Medulla oblongata (tissue), 1 donor: ENCODE measurements around the gene RPTOR.

Experiments used
- DNase-seq: peaks from one replicate; pipeline ENCODE4 v3.0.0-alpha.2; 2015; ENCODE audit errors: extremely low spot score

Gene RPTOR

GRCh38 chr17:80588702-80589383, 44.2 kb downstream of the RPTOR start:
- no peak for DNase-seq

DNA sequence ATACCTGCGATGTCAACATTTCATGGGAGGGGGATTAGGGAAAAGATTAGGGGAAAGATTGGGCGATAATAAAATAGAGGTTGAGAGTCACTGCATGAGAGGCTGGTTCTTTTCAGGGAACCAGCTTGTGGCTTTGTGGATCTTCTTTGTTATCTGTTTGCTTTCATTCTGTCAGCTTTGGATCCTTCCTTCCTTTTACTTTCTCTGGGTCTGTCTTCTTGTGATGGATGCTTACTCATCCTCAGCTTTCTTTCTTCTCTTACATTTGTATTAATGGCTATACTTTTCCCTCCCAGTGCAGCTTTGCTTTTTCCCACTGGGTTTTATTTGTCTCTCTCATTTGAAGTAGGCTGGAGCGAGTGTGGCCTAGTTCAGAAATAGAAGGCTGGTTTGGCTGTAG, 47.1 kb downstream of the RPTOR start:
- no peak for DNase-seq

- DNase-seq = no peak
These were observed 47.6 kb downstream of the RPTOR start for GRCh38 chr17:80592243-80592642.

DNA sequence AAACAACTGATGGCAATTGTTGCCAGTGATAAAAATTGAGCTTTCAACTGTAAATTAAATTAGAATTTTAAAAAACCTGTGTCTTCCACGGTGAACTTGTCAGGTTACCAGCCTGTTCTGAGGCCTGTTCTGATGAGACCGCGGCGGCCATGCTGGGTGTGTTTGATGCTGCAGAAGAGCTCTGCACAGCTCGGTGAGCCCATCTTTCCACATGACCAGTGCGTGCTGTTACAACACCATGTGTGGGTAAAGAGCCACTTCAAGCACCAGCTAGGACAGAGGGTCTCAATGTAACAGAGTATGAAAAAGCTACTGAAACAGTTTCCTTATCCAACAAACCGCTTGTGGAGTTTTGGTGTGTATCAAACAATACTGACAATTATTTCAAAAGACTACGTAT, 48.5 kb downstream of the RPTOR start:
- no peak for DNase-seq

DNA sequence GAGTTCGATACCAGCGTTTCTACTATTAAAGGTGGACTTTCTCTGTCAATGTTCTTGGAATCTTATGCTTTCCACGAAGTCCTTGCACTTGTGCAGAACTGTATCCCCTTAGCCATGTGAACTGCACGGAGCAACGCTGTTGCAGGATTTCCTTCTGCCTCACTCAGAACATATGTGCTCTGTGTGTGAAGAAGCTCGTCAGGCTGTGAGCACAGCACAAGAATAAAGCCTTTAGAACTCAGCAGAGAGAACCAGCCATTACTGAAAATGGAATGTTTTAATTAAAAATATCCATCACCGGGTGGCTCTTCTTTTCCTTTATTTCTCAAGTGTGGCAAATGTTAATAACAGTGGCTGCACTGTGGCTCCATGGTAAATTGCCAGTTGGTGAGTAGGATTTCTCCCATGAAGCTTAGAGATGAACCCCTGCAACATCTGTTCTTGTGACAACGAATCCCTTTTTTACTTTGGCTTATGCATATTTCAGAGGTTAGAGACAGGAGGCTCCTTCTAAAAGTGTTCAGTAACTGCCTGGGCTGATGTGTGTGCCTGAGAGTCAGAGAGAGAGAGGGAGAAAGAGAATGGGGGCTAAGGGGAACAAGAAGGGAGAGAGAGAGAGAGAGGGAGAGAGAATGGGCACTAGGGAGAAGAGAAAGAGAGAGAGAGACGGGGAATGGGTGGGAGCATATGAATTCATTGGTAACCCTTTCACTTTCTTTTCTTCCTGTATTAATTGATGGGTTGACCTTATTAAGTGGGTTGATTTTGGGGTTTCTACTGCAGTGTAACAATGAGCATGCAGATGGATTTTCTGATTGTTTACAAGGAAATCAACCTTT, 50.0 kb downstream of the RPTOR start:
- DNase-seq = peak; percentile 36

DNA sequence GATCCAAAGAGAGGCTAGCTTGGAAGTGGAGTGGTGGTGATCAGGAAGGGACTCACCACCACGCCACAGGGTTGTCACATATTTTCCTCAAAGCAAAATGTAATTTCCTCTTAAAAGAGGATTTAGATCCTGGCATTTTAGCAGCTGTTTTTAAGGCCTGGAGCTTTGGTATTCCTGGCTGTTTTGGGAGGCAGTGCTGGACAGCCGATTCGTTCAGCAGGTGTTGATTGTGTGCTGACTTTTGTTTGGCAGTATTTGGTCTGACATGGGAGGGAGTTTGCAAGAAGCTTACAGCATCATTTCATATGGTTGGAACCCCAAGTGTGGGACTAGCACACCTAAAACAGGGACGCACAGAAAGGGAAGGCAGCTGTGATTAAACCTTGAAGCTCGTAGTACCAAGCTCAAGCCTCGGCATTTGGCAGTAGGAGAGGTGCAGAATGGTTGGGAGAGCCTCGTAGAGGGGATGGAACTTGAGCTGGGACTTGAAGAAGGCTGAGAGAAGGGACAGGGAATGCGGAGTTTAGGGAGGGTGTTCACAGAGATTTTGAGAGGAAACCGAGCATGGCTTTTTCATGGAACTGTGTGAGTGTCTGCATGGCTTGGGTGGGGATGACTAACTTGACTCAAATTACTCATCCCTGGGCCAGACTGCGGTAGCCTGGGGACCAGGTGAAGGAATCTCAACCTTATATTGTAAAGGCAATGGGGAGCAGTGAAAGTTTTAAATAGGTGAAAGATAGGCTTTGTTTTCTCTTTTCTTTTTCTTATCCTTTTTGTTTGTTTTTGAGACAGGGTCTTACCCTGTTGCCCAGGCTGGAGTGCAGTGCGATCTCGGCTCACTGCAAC, 52.3 kb downstream of the RPTOR start:
- no peak for DNase-seq

DNA sequence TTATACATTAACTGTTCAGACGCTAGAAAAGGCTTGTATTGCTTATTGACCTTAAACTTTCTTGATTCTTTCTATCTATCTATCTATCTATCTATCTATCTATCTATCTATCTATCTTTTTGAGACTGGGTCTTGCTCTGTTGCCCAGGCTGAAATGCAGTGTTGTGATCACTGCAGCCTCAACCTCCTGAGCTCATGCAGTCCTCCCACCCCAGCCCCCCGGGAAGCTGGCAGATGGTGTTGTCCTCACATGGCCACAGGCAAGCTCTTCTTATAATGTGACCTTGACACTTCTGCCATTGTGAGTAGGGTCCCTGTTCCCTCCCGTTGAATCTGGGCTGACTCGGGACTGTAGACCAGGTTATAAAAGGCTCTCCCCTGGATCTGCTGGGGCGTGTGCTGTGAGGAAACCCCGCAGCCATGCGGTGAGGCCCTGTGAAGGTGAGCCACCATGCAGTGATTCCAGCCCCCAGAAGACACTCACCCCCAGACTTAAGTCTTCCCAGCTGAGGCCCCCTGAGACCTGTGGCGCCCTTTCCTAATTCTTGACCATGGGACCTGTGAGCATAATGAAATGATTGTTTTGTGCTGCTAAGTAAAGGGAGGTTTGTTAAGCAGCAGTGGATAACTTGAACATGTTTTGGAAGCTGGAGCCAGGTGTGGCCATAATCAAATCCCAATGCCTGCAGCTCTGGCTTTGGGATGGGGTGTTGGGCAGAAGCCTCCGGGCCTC, 54.3 kb downstream of the RPTOR start:
- DNase-seq = no peak

DNA sequence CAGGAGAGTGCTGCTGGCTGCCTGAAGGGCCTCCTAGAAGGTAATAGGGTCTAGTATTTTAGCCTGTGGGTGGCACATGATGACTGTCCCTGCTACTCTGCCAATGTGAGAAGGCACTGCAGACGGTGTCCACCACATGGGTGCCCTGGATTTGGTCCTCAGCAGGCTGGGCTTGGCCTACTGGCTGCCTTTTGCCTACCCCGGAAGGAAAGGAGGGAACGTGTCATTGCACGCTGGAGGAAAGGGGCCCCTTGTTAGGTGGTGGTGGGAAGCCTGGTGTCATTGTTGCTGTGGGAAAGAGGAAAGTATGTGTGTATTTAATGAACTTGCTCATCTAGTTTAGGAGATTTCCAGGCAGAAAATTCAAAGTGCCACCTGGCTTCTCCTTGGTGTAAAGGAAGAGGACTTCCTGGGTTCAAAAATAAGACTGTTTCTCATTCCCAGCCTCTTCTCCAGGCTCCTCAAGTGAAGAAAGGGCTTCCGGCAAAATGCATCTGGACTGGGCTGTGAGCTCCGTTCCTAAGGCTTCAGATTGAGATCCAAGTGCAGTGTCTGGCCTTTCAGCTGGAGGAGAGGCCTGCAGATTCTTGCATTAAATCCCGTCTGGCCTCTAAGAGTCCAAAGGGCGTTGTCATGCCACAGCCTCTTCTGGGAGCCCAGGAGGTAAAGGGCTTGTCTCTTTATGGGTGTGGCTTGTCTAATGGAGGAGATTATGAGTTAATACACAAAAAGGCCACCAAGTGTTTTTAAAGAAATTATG, 55.1 kb downstream of the RPTOR start:
- DNase-seq = no peak

DNA sequence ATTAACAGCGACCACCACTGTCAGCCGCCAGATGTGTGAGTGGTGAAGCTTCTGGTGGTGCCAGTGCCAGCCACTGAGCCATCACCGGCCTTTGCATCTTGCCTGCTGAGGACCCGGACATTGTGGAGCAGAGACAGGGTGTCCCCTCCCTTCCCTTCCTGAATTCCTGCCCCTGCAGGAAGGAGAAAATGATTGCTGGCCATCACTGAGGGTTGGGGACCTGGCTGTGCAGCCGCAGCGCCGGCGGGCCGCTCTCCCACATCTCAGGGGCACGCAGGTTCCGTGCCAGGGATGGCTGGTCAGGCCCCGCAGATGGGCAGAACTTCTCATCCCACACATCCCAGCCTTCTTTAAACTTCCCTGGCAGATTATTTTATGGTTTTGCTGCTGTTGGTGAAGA, 56.5 kb downstream of the RPTOR start:
- DNase-seq = no peak

- no peak for DNase-seq
These were observed 58.8 kb downstream of the RPTOR start for GRCh38 chr17:80603396-80603795.

- DNase-seq = no peak
These were observed 59.5 kb downstream of the RPTOR start for GRCh38 chr17:80604009-80604669.

- DNase-seq = no peak
These were observed 60.0 kb downstream of the RPTOR start for GRCh38 chr17:80604670-80605010.

DNA sequence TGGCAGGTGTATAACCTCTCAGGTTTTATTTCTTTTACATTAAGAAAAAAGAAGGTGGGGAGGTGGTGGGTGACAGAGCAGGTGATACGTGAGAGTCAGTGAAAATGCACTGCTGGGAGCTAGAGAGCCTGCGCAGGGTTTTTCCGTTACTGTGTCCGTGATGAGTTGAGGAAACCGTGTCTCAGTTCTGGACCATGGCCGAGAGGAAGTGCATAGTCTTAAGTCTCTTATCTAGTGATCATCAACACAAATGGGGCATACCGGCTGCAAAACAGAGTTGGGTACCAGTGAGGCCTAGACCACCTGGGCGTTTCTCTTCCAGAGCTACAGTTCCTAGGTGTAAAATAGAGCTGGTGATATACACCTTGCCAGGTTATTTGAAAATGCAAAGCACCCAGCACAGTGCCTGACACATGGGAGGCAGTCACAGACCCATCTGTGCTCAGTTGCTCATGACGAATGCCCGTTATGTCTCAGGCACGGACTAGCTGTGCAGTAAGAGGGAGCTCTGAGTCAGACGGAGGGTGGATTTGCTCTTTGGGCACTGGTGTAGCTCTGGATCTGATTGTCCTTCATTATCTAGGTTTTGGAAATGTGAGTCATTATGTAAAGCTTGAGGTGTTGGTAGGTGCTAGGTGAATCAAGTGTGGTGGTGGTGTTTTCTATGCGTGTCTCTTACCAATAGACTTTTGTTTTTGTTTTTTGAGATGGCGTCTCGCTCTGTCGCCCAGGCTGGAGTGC, 60.9 kb downstream of the RPTOR start:
- DNase-seq = no peak

GRCh38 chr17:80608326-80608725, 63.7 kb downstream of the RPTOR start:
- DNase-seq = no peak

- no peak for DNase-seq
These were observed 65.1 kb downstream of the RPTOR start for GRCh38 chr17:80609757-80610156.

GRCh38 chr17:80611816-80612215, 67.2 kb downstream of the RPTOR start:
- no peak for DNase-seq

DNA sequence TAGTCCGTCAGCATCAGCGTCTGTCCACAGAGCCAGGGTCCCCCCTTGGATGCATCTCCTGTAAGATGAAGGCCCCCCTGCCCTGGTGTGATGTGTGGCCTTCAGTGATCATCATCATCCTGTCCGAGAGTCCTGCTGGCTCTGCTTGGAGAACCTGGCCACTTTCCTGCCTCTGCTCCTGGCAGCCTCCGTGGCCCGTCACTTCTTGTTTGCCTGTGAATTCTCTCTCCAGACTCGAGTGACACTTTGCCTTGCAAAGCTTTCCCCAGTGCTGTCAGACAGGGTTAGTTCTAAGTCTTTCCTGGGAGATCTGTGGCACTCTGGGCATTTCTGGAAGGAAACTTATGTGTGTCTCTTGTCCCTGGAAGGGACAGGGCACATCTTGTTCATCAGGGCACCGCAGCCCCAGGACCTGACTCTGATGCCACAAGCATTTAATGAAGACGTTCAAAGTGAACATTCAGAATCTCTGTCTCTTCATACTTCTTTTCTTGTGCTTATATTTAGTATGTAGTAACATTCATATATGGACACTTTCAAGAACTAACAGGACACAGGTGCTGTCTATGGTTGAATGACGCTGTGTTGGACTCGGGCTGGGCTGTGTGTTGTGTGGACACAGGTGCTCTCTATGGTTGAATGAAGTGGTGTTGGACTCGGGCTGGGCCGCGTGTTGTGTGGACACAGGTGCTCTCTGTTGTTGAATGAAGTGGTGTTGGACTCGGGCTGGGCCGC, 68.5 kb downstream of the RPTOR start:
- DNase-seq = no peak

- DNase-seq = no peak
These were observed 69.1 kb downstream of the RPTOR start for GRCh38 chr17:80613732-80614071.

- DNase-seq = no peak
These were observed 69.9 kb downstream of the RPTOR start for GRCh38 chr17:80614332-80615047.
